GM18909 (cell line): ENCODE measurements around the gene SNRNP48.

Experiments used
- ATAC-seq: cut with Tn5 transposase; IDR thresholded peaks from one replicate; pipeline ENCODE4 v1.9.1; 2021; ENCODE audit warnings: mild to moderate bottlenecking; ENCODE audit not compliant: unreplicated experiment, poor library complexity

Gene SNRNP48

DNA sequence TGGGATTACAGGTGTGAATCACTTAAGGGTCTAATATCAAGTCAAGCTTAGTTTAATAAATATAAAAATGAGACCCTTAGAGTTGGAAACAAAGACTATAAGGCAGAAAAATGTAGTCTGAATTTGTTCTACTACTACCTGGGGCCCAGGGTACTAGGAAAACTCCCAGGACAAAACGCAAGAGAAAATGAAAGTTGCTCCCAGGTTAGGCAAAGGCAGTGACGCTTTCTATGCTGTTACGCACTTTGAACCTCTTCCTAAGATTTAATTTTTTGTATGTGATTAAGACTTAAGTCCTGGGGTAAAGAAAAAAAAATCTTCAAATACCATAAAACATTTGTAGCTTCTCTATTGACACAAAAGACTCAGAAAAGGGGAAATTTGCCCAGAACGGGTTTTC, 31.2 kb upstream of the SNRNP48 start:
- no peak for ATAC-seq

DNA sequence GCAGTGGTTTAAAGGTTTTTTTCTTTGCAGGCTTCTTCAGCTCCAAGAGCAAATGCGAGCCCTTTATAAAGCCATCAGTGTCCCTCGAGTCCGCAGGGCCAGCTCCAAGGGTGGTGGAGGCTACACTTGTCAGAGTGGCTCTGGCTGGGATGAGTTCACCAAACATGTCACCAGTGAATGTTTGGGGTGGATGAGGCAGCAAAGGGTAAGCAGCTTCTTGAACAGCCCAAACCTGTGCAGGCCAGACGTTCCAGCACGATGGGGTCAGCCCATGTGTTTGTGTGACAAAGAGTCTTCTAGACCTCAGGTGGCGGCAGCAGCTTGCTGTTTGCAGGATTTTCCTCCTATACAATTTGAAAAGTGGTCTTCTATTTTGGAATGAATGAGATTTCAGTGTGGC, 30.8 kb upstream of the SNRNP48 start:
- ATAC-seq, result no peak

DNA sequence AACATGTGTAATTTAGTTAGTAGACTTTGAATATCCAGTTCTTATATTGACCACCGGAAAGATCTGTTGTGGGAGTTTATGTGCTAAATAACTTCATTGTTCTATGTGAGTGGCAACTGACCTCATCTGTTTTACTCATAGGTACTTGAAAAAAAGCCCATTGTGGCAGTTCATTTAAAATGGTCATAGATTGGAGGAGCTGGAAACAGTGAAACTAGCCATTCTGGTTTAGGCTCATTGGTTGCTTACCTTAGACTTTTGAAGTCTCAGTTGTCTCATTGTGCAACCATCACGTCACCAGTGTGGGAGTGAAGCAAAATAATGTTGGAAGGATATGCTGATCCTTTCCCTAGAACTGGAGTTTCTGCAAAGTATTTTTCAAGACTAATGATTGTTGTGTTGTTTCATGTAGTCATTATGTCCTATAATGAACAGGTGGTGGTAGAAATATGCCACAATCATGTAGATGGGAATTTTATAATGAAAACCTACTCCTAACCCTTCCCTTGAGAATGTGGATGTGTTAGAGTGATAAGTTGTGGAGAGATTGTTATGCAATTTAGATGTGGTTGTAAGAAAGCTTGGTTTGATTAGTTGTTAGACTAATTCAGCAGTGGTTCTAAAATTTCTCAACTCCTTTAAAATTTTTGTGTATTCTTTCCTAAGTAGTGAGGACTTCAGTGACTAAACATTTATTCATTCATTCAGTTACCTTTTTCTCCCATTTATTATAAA, 30.2 kb upstream of the SNRNP48 start:
- ATAC-seq, result no peak

DNA sequence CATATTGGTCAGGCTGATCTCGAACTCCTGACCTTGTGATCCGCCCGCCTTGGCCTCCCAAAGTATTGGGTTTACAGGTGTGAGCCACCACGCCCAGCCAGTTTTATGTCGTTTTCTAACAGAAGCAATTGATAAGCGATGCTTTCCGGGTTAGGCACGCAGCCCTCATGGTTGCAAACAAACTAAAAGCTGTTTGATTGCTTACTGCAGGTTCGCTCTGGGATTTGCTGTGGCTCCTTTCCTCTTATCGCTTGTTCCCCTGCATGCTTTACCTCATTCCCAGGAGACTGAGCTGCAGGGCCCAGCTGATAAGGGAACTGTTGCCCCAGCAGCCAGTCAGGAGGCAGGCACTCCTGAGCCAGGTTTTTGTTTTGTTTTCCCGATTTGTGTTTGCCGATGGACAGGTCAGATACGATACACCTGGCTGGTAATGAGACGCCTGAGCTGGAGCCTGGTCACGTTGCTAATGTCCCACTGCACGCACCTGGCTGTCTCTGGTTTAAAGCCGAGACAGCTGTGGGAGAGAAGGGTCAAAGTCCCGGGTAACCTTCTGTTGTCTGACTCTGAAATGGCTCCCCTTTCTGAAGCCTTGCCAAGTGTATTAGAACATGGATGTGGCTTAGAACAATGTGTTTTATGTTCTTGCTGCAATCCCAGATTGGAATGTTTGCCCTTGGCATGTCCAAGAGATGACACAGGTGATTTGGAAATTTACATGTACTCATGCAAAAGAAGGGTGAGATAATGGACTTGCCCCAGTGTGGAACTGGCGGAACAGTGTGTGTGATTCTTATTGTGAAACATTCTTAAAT, 28.6 kb upstream of the SNRNP48 start:
- no peak for ATAC-seq

DNA sequence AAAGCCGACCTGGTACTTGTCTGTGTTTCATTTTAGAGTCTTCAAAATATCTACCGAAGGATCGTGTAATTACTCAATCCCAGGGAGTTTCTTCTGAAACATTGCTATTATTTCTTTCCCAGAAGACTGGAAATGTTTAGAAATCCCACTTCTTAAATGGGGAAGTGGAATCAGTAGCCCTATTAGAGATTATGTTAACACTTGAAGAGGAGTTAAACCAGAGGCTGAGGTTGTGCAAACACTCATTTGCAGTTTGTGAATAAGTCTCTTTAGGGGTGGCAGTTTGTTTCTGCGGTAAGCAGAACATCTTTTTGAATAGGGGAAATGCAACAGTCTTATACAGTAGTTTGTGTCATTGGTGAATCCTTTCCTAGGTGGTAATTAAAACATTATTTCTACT, 27.2 kb upstream of the SNRNP48 start:
- no peak for ATAC-seq

DNA sequence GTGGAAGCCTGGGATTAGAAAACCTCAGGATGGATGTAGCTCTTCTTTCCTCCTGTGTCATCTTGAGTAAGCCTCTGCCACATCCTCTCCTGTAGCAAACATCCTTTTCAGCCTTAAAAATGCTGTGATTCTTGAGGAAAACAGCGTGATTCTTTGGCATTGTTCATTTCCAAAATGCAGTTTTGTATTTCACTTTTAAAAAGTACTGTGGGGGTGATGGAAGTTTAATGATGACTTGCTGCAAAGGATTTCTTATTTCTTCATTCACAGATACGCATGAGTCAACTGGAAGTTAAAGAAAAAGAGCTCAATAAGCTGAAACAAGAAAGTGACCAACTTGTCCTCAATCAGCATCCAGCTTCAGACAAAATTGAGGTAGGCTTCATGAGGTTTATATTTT, 23.9 kb upstream of the SNRNP48 start:
- no peak for ATAC-seq

DNA sequence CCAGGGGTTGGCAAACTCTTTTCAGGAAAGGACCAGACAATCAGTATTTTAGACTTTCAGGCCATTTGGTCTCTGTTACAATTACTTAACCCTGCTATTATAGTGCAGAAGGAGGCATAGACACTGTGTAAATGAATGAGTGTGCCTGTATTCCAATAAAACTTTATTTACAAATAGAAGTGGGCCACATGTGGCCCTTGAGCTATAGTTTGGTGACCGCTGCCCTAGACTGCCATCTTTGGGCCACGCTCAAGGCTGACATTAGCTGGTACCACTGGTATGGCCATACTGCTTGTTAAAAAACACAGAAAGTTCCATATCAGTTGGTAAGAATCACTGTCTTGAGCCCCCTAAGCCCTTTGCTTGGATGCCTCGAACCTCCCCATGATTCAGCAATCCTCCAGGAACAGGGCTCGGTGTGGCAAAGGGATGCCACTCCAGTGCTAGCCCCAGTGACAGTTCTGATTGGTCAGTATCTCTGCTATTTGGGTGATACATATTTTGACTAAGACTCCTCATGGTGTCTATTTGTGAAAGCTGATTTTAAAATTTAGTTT, 23.3 kb upstream of the SNRNP48 start:
- no peak for ATAC-seq

DNA sequence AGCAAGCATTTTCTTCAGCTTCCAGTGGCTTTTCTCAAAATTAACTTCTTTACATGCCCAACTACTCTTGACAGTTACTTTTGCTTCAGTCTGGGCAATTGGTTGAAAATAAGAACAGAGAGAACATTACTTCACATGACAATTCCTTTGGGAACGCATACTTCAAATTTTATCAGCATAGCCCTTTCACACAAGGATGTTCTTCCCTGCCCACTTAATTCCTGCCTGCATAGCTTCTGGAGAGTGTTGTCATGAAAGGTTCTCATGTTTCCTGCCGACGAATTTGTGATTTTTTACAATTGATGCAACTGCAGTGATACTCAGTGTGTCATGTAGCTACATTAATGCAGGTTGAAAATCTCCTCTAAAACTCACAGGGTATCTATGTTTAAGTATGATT, 22.0 kb upstream of the SNRNP48 start:
- ATAC-seq, result no peak

DNA sequence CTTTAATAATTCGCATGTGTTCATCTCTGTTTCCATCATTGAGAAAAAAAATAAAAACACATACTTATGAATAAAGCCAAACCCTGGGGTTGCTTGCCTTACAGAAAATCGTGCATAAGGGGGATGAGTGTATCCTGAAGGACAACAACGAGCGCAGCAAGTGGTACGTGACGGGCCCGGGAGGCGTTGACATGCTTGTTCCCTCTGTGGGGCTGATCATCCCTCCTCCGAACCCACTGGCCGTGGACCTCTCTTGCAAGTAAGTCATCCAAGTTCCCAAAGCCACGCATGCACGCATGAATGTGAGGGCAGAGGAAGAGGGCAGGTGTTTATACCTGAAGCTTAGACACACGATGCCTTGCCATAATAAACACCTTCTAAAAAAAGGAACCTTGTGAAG, 20.9 kb upstream of the SNRNP48 start:
- ATAC-seq, result no peak

DNA sequence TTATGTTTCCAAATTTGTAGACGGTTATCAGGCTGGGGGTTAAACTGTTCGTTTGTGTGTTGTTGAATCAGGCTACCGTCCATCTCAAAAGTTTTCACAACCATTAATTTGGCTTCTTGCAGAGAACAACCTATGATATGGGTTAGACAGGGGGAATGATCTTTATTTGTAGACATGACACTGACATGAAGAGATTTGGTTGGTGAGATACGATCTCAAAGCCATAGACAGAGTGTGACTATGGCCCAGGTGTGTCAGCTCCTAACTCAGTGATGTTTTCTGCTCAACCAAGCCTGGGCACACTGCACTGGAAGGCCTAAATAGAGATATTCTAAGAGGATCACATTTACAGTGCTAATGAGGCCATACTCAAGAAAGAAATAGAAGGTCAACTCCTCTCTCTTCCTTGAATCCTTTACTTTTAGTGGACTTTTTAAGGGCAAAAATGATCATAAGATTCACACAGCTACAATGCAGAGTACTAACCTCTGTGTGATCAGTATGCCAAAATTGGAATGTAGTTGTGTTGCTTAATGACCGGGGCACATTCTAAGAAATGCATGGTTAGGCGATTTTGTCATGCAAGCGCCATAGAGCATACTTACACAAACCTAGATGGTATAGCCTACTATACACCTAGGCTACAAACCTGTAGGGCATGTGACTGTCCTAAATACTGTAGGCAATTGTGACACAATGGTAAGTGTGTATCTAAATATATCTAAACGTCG, 17.6 kb upstream of the SNRNP48 start:
- ATAC-seq, result no peak

DNA sequence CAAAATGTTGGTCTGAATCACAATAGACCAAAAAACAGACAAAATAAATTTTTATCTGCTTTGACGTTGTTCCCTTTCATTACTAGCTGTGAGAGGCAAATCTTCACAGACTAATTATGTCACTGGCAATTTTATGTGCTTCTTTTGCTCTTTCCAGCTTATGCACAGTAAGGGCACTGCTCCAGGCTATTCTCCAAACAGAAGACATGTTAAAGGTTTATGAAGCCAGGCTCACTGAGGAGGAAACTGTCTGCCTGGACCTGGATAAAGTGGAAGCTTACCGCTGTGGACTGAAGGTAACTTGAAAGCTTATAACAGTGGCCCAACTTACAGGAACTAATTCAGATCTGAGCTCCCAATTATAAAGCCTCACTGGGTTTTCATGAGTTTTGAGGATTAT, 15.5 kb upstream of the SNRNP48 start:
- no peak for ATAC-seq

DNA sequence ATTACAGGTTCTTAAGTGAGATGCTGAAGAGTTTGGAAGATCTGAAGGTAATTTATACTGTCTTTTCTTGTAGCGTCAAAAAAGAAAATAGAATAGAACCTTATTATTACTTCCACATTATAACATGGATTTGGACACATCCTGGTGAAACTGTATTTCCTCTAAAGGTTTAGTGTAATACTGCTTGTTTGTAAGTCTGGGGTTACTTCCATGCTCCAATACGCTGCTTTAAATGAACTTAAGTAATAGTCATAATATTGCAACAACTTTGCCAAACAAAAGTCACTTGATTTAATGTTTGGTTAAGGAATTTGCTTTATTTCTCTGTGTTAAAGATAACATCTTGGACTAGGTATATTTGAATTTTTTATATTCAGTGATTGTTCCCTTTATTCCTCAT, 11.5 kb upstream of the SNRNP48 start:
- no peak for ATAC-seq

DNA sequence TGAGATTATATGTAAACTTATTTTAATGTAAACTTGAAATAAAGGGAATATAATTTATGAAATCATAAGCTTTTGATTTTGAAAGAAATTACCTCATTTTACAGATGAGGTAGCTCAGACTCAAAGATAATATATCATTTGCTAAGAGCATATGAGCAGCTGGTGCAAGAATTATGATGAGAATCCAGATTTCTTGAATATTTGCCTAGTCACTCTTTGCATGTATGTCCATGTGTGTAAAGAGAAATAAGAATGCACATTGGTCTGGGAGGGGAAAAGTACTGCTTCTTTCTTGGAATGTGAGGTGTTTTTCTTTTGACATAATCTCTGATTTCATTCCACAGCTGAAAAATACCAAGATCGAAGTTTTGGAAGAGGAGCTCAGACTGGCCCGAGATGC, 11.1 kb upstream of the SNRNP48 start:
- ATAC-seq, result no peak

DNA sequence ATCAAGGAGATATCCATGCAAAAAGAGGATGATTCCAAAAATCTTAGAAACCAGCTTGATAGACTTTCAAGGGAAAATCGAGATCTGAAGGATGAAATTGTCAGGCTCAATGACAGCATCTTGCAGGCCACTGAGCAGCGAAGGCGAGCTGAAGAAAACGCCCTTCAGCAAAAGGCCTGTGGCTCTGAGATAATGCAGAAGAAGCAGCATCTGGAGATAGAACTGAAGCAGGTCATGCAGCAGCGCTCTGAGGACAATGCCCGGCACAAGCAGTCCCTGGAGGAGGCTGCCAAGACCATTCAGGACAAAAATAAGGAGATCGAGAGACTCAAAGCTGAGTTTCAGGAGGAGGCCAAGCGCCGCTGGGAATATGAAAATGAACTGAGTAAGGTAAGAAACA, 10.1 kb upstream of the SNRNP48 start:
- ATAC-seq, result no peak

DNA sequence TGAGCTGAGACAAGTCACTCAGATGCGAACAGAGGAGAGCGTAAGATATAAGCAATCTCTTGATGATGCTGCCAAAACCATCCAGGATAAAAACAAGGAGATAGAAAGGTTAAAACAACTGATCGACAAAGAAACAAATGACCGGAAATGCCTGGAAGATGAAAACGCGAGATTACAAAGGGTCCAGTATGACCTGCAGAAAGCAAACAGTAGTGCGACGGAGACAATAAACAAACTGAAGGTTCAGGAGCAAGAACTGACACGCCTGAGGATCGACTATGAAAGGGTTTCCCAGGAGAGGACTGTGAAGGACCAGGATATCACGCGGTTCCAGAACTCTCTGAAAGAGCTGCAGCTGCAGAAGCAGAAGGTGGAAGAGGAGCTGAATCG, 9.5 kb upstream of the SNRNP48 start:
- no peak for ATAC-seq

DNA sequence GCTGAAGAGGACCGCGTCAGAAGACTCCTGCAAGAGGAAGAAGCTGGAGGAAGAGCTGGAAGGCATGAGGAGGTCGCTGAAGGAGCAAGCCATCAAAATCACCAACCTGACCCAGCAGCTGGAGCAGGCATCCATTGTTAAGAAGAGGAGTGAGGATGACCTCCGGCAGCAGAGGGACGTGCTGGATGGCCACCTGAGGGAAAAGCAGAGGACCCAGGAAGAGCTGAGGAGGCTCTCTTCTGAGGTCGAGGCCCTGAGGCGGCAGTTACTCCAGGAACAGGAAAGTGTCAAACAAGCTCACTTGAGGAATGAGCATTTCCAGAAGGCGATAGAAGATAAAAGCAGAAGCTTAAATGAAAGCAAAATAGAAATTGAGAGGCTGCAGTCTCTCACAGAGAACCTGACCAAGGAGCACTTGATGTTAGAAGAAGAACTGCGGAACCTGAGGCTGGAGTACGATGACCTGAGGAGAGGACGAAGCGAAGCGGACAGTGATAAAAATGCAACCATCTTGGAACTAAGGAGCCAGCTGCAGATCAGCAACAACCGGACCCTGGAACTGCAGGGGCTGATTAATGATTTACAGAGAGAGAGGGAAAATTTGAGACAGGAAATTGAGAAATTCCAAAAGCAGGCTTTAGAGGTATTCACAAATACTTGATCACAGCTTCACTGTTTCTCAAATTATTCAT, 8.9 kb upstream of the SNRNP48 start:
- no peak for ATAC-seq

DNA sequence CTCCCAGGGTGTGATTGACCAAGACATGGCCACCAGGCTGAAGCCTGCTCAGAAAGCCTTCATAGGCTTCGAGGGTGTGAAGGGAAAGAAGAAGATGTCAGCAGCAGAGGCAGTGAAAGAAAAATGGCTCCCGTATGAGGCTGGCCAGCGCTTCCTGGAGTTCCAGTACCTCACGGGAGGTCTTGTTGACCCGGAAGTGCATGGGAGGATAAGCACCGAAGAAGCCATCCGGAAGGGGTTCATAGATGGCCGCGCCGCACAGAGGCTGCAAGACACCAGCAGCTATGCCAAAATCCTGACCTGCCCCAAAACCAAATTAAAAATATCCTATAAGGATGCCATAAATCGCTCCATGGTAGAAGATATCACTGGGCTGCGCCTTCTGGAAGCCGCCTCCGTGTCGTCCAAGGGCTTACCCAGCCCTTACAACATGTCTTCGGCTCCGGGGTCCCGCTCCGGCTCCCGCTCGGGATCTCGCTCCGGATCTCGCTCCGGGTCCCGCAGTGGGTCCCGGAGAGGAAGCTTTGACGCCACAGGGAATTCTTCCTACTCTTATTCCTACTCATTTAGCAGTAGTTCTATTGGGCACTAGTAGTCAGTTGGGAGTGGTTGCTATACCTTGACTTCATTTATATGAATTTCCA, 4.6 kb upstream of the SNRNP48 start:
- ATAC-seq, result no peak

DNA sequence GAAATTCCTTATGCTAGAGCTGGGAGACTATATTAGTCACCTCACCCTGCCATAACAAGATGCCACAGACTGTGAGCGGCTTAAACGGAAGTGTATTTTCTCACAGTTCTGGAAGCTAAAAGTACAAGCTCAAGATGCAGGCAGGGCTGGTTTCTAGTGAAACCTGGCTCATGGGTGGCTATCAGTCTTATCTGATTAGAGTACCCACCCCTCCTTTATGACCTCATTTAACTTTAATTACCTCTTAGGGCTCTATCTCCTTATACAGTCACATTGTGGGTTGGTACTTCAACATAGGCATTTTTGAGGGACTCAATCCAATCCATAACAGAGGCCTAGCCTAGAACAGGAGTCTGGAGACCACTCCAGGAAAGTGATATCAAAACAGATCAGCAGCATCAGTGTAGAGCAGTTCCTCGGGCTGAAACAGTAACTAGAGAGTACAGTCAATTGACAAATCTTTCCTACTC, 2.3 kb upstream of the SNRNP48 start:
- ATAC-seq, result no peak

DNA sequence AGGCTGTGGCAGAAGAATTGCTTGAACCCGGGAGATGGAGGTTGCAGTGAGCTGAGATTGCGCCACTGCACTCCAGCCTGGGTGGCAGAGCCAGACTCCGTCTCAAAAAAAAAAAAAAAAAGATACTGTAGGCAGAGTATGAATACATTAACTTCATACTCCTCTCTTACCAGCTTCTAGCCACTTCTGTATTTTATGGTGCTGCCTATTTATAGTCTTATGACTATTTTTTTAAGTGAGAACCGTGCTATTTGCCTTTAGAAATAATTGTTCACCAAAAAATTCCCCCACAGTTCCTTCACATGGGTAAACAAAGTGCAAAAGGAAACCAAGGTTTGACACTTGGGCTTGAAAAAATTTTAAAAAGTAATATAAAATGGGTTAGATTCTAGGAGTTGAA, 1.5 kb upstream of the SNRNP48 start:
- no peak for ATAC-seq

DNA sequence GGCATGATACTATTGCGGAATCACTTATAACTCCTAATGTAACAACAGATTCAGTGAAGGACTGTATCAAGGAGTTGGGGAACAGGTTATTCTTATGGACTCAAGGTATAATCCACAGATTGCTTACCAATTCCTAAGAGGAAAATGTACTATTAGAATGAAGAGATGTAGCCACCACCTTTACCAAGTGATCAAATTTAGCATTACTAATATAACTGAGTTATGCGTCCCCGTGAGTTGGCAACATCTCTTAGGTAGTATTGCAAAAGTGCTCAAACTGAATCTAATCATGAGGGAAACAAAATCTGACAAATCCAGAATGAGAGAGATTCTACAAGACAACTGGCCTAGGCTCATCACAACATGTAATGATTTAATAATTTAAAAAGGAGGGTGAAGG, 777 bp upstream of the SNRNP48 start:
- no peak for ATAC-seq
